IMR-90 (cell line): ENCODE data around the gene ADD1.

ENCODE experiments used
- BHLHE40 ChIP-seq: fragments of 150-350 bp; IDR thresholded peaks from 2 replicates; pipeline ENCODE4 v1.6.1; 2016; ENCODE audit warnings: mild to moderate bottlenecking, low read depth, low read length
- CEBPB ChIP-seq: IDR thresholded peaks from 2 replicates; pipeline ENCODE4 v1.6.1; 2012; ENCODE audit warnings: low read depth, low read length, improper control_type of control experiment
- CHD1 ChIP-seq: IDR thresholded peaks from 2 replicates; pipeline ENCODE4 v1.6.1; 2012; ENCODE audit warnings: low read depth, low read length, improper control_type of control experiment
- ELK1 ChIP-seq: fragments of 150-350 bp; IDR thresholded peaks from 2 replicates; pipeline ENCODE4 v1.6.1; 2016; ENCODE audit warnings: low read depth, mild to moderate bottlenecking, low read length, moderate library complexity, borderline replicate concordance
- MAFK ChIP-seq: IDR thresholded peaks from 2 replicates; pipeline ENCODE4 v1.6.1; 2012; ENCODE audit warnings: low read depth, low read length, improper control_type of control experiment
- MXI1 ChIP-seq: IDR thresholded peaks from 2 replicates; pipeline ENCODE4 v1.6.1; 2012; ENCODE audit warnings: low read depth, mild to moderate bottlenecking, low read length, moderate library complexity, borderline replicate concordance
- NFE2L2 ChIP-seq: fragments of 150-350 bp; IDR thresholded peaks from 2 replicates; pipeline ENCODE4 v1.6.1; 2016; ENCODE audit warnings: low read depth, mild to moderate bottlenecking, low read length
- POLR2A ChIP-seq: IDR thresholded peaks from 2 replicates; pipeline ENCODE4 v1.6.1; 2012; ENCODE audit warnings: mild to moderate bottlenecking, low read depth, low read length
- SMC3 ChIP-seq: fragments of 150-350 bp; IDR thresholded peaks from 2 replicates; pipeline ENCODE4 v1.6.1; 2016; ENCODE audit warnings: low read depth, mild to moderate bottlenecking, antibody characterized with exemption, low read length, moderate library complexity
- USF2 ChIP-seq: fragments of 150-350 bp; IDR thresholded peaks from 2 replicates; pipeline ENCODE4 v1.6.1; 2017; ENCODE audit warnings: mild to moderate bottlenecking, antibody characterized with exemption, low read length, low read depth
- TF ChIP-seq, protein P1 (sequence below): conservative IDR thresholded peaks from 2 replicates; pipeline ENCODE4 v1.5.1; 2012; ENCODE audit warnings: mild to moderate bottlenecking, low read depth, low read length, improper control_type of control experiment

DNA sequence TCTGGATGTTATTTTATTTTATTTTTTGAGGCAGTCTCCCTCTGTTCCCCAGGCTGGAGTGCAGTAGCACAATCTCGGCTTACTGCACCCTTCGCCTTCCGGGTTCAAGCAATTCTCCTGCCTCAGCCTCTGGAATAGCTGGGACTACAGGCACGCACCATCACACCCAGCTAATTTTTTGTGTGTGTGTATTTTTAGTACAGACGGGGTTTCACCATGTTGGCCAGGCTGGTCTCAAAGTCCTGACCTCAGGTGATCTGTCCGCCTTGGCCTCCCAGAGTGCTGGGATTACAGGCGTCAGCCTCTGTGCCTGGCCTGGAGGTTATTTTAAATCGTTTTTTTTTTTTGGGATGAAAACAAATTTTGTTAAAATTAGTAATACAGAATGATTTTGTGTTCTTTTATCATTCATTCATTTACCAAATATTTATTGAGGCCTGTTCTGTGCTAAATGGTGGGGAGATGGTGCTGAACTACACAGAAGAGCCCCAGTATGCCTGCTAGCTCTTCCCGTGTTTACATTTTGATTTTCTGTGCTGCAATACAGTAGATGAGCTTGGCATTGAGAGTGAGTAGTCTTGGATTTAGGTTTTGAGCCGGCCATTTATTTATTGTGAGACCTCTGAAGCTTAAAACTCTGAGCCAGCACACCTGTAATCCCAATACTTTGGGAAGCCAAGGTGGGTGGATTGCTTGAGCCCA lies 22.7 kb downstream of the ADD1 start:
- no peak for TF ChIP-seq MXI1
- TF ChIP-seq, protein P1, sequence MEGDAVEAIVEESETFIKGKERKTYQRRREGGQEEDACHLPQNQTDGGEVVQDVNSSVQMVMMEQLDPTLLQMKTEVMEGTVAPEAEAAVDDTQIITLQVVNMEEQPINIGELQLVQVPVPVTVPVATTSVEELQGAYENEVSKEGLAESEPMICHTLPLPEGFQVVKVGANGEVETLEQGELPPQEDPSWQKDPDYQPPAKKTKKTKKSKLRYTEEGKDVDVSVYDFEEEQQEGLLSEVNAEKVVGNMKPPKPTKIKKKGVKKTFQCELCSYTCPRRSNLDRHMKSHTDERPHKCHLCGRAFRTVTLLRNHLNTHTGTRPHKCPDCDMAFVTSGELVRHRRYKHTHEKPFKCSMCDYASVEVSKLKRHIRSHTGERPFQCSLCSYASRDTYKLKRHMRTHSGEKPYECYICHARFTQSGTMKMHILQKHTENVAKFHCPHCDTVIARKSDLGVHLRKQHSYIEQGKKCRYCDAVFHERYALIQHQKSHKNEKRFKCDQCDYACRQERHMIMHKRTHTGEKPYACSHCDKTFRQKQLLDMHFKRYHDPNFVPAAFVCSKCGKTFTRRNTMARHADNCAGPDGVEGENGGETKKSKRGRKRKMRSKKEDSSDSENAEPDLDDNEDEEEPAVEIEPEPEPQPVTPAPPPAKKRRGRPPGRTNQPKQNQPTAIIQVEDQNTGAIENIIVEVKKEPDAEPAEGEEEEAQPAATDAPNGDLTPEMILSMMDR = no peak
- TF ChIP-seq POLR2A = no peak
- no peak for TF ChIP-seq USF2
- no peak for TF ChIP-seq CEBPB
- TF ChIP-seq NFE2L2 = no peak
- TF ChIP-seq BHLHE40 = no peak
- no peak for TF ChIP-seq CHD1
- no peak for TF ChIP-seq MAFK
- TF ChIP-seq ELK1 = no peak
- TF ChIP-seq SMC3 = no peak
